PFSK-1 (cell line): ENCODE data around the gene CRAT.

Experiments used
- FOXP2 ChIP-seq: optimal IDR thresholded peaks from 2 replicates; pipeline ENCODE3; 2011; ENCODE audit warnings: borderline replicate concordance, control low read depth, inconsistent platforms; ENCODE audit not compliant: insufficient read depth; ENCODE audit errors: extremely low read length, extremely low read depth
- POLR2AphosphoS5 ChIP-seq: IDR thresholded peaks from 2 replicates; pipeline ENCODE4 v1.6.1; 2012; ENCODE audit warnings: low read depth, mild to moderate bottlenecking, control low read depth, low read length, moderate library complexity
- REST ChIP-seq, 2 experiments: IDR thresholded peaks; 2 replicates each; pipeline versions ENCODE4 v1.6.1 to v1.8.0; 2011 to 2012; ENCODE audit warnings: low read depth in 2 of 2, low read length in 2 of 2, control low read depth in 1 of 2, inconsistent platforms in 1 of 2, mild to moderate bottlenecking in 1 of 2, moderate library complexity in 1 of 2; ENCODE audit not compliant: insufficient read depth in 1 of 2
- SIN3A ChIP-seq: IDR thresholded peaks from 2 replicates; pipeline ENCODE4 v1.6.1; 2012; ENCODE audit warnings: mild to moderate bottlenecking, low read length, moderate library complexity, borderline replicate concordance; ENCODE audit not compliant: insufficient read depth
- TAF1 ChIP-seq: IDR thresholded peaks from 2 replicates; pipeline ENCODE4 v1.6.1; 2012; ENCODE audit warnings: low read length, control low read depth, borderline replicate concordance; ENCODE audit not compliant: insufficient read depth

- TF ChIP-seq POLR2AphosphoS5 (no peak), SIN3A (no peak), REST (IDR thresholded peaks at IDR 0.05; ENCODE audit: insufficient read depth in 1 of 2, low read depth in 2 of 2, low read length in 2 of 2) (no peak), FOXP2 (no peak), TAF1 (no peak)
Measured at GRCh38 chr9:129150672-129151211, 40.1 kb upstream of the CRAT start.
